ENCODE data around the gene ELAVL1. TPM values are rescaled to one million over a fixed set of nuclear protein-coding genes. Genes with fewer than 3 reads are reported as not detected.
A peak's percentile ranks its signal among the peaks of the same experiment; 100 is the strongest.

ELAVL1 gene
- total and polyA plus RNA-seq, 9 of the 15 experiments (the other 6 are each of a cell fraction or from before 2014, with no cell fraction given): 4.3 to 172 (median 69.2) TPM

- TF ChIP-seq TSC22D4 (tag; IDR thresholded peaks at IDR 0.05): no peak
- TF ChIP-seq TFAM (CRISPR knock-in tag; conservative IDR thresholded peaks at IDR 0.05): no peak
- no peak for TF ChIP-seq ATF4 (CRISPR knock-in tag; IDR thresholded peaks at IDR 0.05)
- TF ChIP-seq NRF1 (conservative IDR thresholded peaks at IDR 0.05 in 1 of 2, IDR thresholded peaks at IDR 0.05 in 1 of 2): peak in 1 of 2 experiments; percentile 33; a peak in 2 of 4 replicates
- no peak for TF ChIP-seq TAF15 (IDR thresholded peaks at IDR 0.05; ENCODE audit: low read depth, low read length)
- peak; percentile 87 for TF ChIP-seq PKNOX1 (IDR thresholded peaks at IDR 0.05)
- TF ChIP-seq ZNF121 (CRISPR knock-in tag; conservative IDR thresholded peaks at IDR 0.05): no peak
- no peak for TF ChIP-seq ZNF583 (CRISPR knock-in tag; IDR thresholded peaks at IDR 0.05)
- no peak for TF ChIP-seq ARID3A (IDR thresholded peaks at IDR 0.05; ENCODE audit: borderline replicate concordance, low read depth, low read length)
- peak; percentile 81 for TF ChIP-seq TBP (optimal IDR thresholded peaks at IDR 0.05; ENCODE audit: low read depth, low read length)
- no peak for TF ChIP-seq AFF4 (CRISPR knock-in tag; IDR thresholded peaks at IDR 0.05)
- TF ChIP-seq COPS2 (conservative IDR thresholded peaks at IDR 0.05): no peak
- TF ChIP-seq XRCC5 (IDR thresholded peaks at IDR 0.05; ENCODE audit: low read depth, low read length): no peak
- no peak for TF ChIP-seq BRCA1 (IDR thresholded peaks at IDR 0.05)
- TF ChIP-seq BRCA1 (CRISPR knock-in tag; IDR thresholded peaks at IDR 0.05): no peak
- TF ChIP-seq RBM34 (IDR thresholded peaks at IDR 0.05; ENCODE audit: borderline replicate concordance, insufficient read depth, low read length): no peak
- no peak for TF ChIP-seq KAT7 (CRISPR knock-in tag; IDR thresholded peaks at IDR 0.05; ENCODE audit: borderline replicate concordance)
- TF ChIP-seq ZBTB33 (CRISPR knock-in tag; IDR thresholded peaks at IDR 0.05): no peak
- TF ChIP-seq NFE2 (IDR thresholded peaks at IDR 0.05; ENCODE audit: low read depth): no peak
Measured at GRCh38 chr19:8005534-8006256, at the start of gene ELAVL1 (continued).
